Caco-2 (cell line): ENCODE data around the gene UPP1. TPM values are rescaled to one million over a fixed set of nuclear protein-coding genes. Genes with fewer than 3 reads are reported as not detected.

Experiments
- BruUV-seq: library from RNA; stranded (reverse); fragments of 400-500 nt; replicated peaks from 2 replicates; lab custom pipeline; 2021; lab: Mats Ljungman, UMichigan
- CTCF ChIA-PET: fragments of 300-600 bp; sonication (Branson Sonifier 250); formaldehyde crosslinking; loops from one replicate; lab custom pipeline; 2022; ENCODE audit warnings: antibody characterized with exemption; lab: Charles Lee
- POLR2A ChIA-PET: fragments of 300-600 bp; sonication (Branson Sonifier 250); formaldehyde crosslinking; loops from one replicate; lab custom pipeline; 2022; ENCODE audit warnings: antibody characterized with exemption; lab: Charles Lee
- DNase-seq, 2 experiments: peaks; one replicate each; pipeline versions ENCODE4 v3.0.0 to v3.0.0-alpha.2; 2020 to 2022
- H3K27me3 ChIP-seq: replicated peaks from 2 replicates; pipeline ENCODE4 v1.6.0; 2011; ENCODE audit warnings: low read length; ENCODE audit not compliant: control insufficient read depth, insufficient read depth
- H3K36me3 ChIP-seq: 2 replicates; pipeline ENCODE4 v1.5.1; 2011; ENCODE audit warnings: low read length; ENCODE audit not compliant: control insufficient read depth, insufficient read depth
- H3K4me1 ChIP-seq: fragments of 250-450 bp; sonication (Bioruptor Pico); 2 replicates; pipeline ENCODE4 v1.5.1; 2020; ENCODE audit warnings: mild to moderate bottlenecking
- H3K4me3 ChIP-seq: 2 replicates; pipeline ENCODE4 v1.5.1; 2011; ENCODE audit warnings: low read depth, mild to moderate bottlenecking, control low read depth, low read length
- H3K9me3 ChIP-seq: fragments of 250-450 bp; sonication (Bioruptor Pico); 2 replicates; pipeline ENCODE4 v1.5.1; 2020; ENCODE audit warnings: mild to moderate bottlenecking, moderate library complexity
- H3K27ac Mint-ChIP-seq: one replicate; pipeline ENCODE4 v1.8.0; 2022; ENCODE audit warnings: mixed read lengths; ENCODE audit not compliant: unreplicated experiment
- H3K27me3 Mint-ChIP-seq: one replicate; pipeline ENCODE4 v1.8.0; 2022; ENCODE audit warnings: mixed read lengths; ENCODE audit not compliant: insufficient read depth, unreplicated experiment
- H3K36me3 Mint-ChIP-seq: one replicate; pipeline ENCODE4 v1.8.0; 2022; ENCODE audit warnings: mild to moderate bottlenecking, mixed read lengths; ENCODE audit not compliant: insufficient read depth, unreplicated experiment
- H3K4me1 Mint-ChIP-seq: one replicate; pipeline ENCODE4 v1.8.0; 2022; ENCODE audit warnings: low read depth, mixed read lengths; ENCODE audit not compliant: unreplicated experiment
- H3K4me3 Mint-ChIP-seq: one replicate; pipeline ENCODE4 v1.8.0; 2022; ENCODE audit warnings: mild to moderate bottlenecking, moderate library complexity, mixed read lengths; ENCODE audit not compliant: unreplicated experiment
- H3K9me3 Mint-ChIP-seq: one replicate; pipeline ENCODE4 v1.8.0; 2022; ENCODE audit warnings: mixed read lengths; ENCODE audit not compliant: unreplicated experiment
- CTCF ChIP-seq, 2 experiments: fragments of 200-600 bp in 1 of 2; IDR thresholded peaks; 1 replicate in 1 of 2; 2 replicates in 1 of 2; pipeline versions ENCODE4 v1.5.1 to v1.8.0; 2011 to 2022; ENCODE audit warnings: antibody characterized with exemption in 1 of 2, control low read depth in 1 of 2, inconsistent platforms in 1 of 2, low read depth in 1 of 2, low read length in 1 of 2, mild to moderate bottlenecking in 1 of 2, moderate library complexity in 1 of 2; ENCODE audit not compliant: insufficient read depth in 1 of 2, severe bottlenecking in 1 of 2, unreplicated experiment in 1 of 2
- intact Hi-C: fragments of 100-400 bp; cut with micrococcal nuclease; formaldehyde crosslinking; loops from one replicate; pipeline ENCODE4 v1.10.0; 2022; ENCODE audit not compliant: unreplicated experiment
- total RNA-seq: library from RNA; stranded (reverse); gene quantifications from 2 replicates; pipeline ENCODE4 v1.2.3, GENCODE V29; 2022

Gene UPP1
- total RNA-seq, 1 experiment from 2014 or later, result 20.6 TPM

GRCh38 chr7:48113275-48113674 is 24.2 kb downstream of the UPP1 start:
- no TSS peak for BruUV-seq
- Histone ChIP-seq H3K9me3 (no peaks in the 10 kb centered on the region), H3K27me3 (no peaks in the 10 kb centered on the region), H3K4me3 (no peak overlapping the region), H3K36me3 (no peaks in the 10 kb centered on the region), H3K4me1 (peaks cover 9% of the 10 kb centered on the region)
- no peak overlapping the region for H3K27ac Mint-ChIP-seq
- no peak for TF ChIP-seq CTCF (IDR thresholded peaks at IDR 0.05; ENCODE audit: insufficient read depth in 1 of 2, low read depth in 1 of 2, low read length in 1 of 2, severe bottlenecking in 1 of 2, unreplicated experiment in 1 of 2)
- CTCF ChIA-PET, result no interaction called here
- DNase-seq, result no peak
- no peaks in the 10 kb centered on the region for H3K27me3 Mint-ChIP-seq
- peaks cover 18% of the 10 kb centered on the region for H3K4me1 Mint-ChIP-seq
- no peaks in the 10 kb centered on the region for H3K9me3 Mint-ChIP-seq
- H3K36me3 Mint-ChIP-seq, result peaks cover 16% of the 10 kb centered on the region
- intact Hi-C loops, result no loop called here
- POLR2A ChIA-PET, result no interaction called here
- no peak overlapping the region for H3K4me3 Mint-ChIP-seq

DNA sequence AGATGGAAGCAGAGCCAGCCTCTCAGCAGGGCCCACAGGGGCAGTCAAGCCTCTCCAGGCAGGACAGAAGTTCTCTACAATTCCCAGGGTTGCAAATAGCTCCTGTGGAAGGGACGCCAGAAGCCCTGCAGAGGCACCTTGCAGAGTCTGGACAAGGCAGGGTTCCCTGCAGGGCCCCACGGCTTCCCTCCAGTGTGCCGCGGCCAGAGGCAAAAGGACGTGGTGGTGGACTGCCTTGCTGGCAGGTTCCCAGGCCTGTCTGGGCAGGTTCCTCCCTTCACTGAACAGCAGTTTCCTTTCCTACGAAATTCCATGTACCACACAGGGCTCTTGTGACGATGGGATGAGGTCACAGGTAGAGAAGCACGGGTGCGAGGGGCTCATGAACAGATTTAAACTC is 25.1 kb downstream of the UPP1 start:
- H3K9me3 Mint-ChIP-seq, result no peaks in the 10 kb centered on the region
- no peak for DNase-seq
- BruUV-seq, result no TSS peak
- H3K36me3 Mint-ChIP-seq, result peaks cover 16% of the 10 kb centered on the region
- no peaks in the 10 kb centered on the region for H3K27me3 ChIP-seq
- no peak overlapping the region for H3K4me3 Mint-ChIP-seq
- peaks cover 9% of the 10 kb centered on the region for H3K4me1 ChIP-seq
- peaks cover 18% of the 10 kb centered on the region for H3K4me1 Mint-ChIP-seq
- no peak overlapping the region for H3K4me3 ChIP-seq
- CTCF ChIA-PET, result no interaction called here
- intact Hi-C loops, result no loop called here
- H3K9me3 ChIP-seq, result no peaks in the 10 kb centered on the region
- no peak for TF ChIP-seq CTCF (IDR thresholded peaks at IDR 0.05; ENCODE audit: insufficient read depth in 1 of 2, low read depth in 1 of 2, low read length in 1 of 2, severe bottlenecking in 1 of 2, unreplicated experiment in 1 of 2)
- no peak overlapping the region for H3K27ac Mint-ChIP-seq
- POLR2A ChIA-PET, result no interaction called here
- no peaks in the 10 kb centered on the region for H3K36me3 ChIP-seq
- H3K27me3 Mint-ChIP-seq, result no peaks in the 10 kb centered on the region

DNA sequence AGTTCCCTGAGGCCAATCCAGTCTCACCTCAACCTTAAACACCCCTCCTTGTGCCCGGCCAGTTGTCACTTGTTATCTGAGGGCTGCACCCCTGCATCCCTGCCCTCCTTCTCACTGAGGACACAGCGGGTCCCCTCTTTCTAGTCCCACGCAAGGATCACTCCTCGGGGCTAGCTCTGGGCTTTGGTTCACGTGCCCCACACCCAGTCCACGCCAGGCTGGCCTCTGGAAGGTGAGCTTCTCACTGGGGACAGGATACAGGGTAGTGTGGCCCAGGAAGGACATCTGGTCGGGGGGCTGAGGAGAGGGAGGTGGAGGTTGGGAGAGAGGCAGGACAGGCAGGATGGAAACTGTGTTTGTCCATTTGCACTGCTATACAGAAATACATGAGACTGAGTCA is 25.5 kb downstream of the UPP1 start:
- BruUV-seq, result no TSS peak
- Mint-ChIP-seq H3K9me3 (no peaks in the 10 kb centered on the region), H3K27me3 (no peaks in the 10 kb centered on the region), H3K4me1 (peaks cover 18% of the 10 kb centered on the region), H3K36me3 (peaks cover 14% of the 10 kb centered on the region), H3K27ac (no peak overlapping the region), H3K4me3 (no peak overlapping the region)
- ChIA-PET CTCF (no interaction called here), POLR2A (no interaction called here)
- DNase-seq, result no peak
- Histone ChIP-seq H3K4me1 (peaks cover 9% of the 10 kb centered on the region), H3K4me3 (no peak overlapping the region), H3K36me3 (no peaks in the 10 kb centered on the region), H3K27me3 (no peaks in the 10 kb centered on the region), H3K9me3 (no peaks in the 10 kb centered on the region)
- TF ChIP-seq CTCF (IDR thresholded peaks at IDR 0.05; ENCODE audit: insufficient read depth in 1 of 2, low read depth in 1 of 2, low read length in 1 of 2, severe bottlenecking in 1 of 2, unreplicated experiment in 1 of 2), result no peak
- intact Hi-C loops, result no loop called here
